Neural progenitor cell (in vitro differentiated cells): ENCODE measurements around the gene SPRR2D.

Experiments used
- CTCF ChIP-seq: fragments of 200-600 bp; sonication (generic); IDR thresholded peaks from 2 replicates; pipeline ENCODE4 v1.5.1; 2017; ENCODE audit warnings: antibody characterized with exemption, mild to moderate bottlenecking
- EZH2 ChIP-seq: fragments of 200-600 bp; sonication (generic); IDR thresholded peaks from 2 replicates; pipeline ENCODE4 v1.6.1; 2017; ENCODE audit warnings: antibody characterized with exemption, mild to moderate bottlenecking, moderate library complexity

DNA sequence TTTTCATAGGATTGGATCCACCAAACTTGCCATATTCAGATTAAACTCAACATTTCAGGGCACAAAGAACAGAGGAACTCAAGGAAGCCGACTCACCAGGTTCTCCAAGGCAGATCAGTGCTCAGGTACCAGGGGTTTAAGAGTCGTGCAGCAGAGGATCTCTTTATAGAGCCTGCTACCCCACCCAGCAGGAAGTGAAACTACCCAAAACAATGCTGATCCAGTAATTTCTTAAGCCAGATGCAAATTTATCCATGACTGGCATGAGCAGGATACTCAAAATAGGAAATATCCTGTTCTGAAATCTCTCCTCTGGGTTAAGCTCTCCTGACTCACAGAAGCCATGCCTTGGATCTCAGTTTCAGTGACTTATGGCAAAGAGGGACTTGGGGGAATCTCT is 16.5 kb upstream of the SPRR2D start, which contains the start of gene SPRR2A:
- no peak for TF ChIP-seq CTCF
- no peak for TF ChIP-seq EZH2
